Dedifferentiated amniotic fluid mesenchymal stem cell (primary cell): ENCODE measurements around the gene TMEM204.

ENCODE experiments used
- DNase-seq: peaks from one replicate; pipeline ENCODE4 v3.0.0-alpha.2; 2016; ENCODE audit errors: extremely low spot score

The TMEM204 gene

DNA sequence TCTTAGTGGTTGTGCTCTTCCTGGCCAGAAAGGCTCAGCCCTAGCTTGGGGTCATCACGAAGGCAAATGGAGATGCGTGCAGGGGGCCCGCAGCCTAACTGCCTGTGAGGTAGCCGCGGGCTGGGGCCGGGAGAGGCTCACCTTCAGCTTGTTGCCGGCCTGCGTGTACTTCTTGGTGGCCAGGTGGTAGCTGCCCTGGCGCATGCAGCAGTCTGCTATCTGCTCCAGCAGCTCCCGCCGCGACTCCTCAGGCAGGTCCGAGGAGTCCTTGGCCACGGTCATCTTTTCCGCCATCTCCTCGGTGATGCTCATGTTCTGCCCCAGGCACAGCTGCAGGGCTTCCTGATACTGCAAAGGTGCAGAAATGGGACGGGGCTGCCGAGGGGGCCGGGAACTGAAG is 13.0 kb upstream of the TMEM204 start:
- DNase-seq, result no peak

DNA sequence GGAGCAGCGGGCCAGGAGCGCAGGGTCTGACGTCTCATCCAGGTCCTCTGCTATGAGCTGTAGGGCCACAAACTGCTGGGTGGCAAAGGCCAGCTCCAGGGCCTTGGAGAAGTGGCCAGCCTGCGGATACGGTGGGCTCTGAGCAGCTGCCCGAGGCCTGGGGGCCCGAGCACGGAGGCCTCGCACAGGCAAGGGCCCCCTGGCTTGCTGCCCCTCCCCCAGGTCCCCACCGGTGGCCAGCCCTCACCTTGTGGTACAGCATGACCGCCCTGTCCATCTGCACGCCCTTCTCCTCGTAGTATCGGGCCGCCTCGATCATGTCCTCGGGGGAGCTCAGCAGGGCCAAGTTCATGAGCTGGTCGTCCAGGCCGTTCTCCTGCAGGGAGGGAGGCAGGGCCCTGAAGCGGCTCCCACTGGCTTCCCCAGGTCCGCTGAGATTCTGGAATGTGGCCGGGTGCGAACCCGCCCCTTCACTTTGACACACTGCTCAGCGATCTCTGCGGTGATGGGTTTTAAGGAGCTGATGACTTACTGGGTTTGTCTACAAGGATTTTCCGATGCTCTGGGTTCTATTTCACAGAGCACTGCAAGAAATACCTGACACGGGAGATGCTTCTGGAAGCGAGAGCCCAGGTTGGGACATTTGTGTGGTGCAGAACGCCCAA is 9.8 kb upstream of the TMEM204 start:
- DNase-seq, result no peak

DNA sequence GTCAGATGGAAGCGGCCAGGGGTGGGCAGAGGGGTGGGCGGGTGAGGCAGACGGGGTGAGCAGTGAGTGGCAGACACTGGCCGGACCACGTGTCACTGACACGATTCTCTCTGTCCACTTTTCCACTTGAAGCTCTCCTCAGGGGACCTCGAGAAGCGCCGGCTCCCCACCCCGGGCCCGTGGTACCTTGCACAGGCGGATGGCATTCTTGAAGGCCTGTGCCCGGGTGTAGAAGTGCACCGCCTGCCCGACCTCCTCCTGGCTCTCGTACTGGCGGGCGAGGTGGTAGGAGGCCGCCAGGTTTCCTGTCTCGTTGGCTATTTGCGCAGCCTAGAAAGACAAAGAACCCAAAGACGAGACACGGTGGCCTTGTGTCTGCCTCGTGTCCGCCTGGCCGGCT is 9.1 kb upstream of the TMEM204 start:
- DNase-seq, result no peak

DNA sequence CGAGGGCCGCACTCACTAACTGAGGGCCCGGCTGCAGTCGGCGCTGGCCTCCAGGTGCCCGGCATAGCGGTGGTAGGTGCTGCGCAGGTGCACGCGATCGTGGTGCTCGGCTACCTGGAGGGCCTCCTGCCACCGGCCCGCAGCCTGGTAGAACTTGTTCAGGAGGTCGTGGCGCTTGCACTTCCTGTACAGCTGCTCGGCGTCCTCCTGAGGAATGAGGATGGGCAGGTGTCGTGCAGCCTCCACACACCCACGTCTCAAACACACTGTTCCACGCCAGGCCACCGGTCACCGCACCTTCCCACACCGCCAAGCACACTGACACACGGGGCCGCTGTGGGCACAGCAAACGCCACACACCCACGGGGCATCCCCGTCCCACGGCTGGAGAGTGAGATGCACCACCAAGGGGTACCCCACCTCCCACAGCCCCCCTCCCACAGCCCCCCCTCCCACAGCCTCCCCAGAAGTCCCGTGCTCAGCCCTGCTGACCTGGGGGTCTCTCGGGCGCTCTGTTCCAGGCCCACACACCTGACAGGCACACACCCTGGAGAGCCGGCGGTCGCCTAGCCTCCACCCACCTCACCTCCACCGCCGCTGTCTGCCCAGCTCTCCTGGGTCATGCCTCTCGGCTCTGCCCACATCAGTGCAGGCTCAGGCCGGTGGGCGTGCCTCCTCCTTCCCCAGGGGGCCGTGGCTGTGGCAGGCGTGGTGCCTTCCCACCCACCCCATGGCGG is 7.4 kb upstream of the TMEM204 start:
- DNase-seq, result no peak

DNA sequence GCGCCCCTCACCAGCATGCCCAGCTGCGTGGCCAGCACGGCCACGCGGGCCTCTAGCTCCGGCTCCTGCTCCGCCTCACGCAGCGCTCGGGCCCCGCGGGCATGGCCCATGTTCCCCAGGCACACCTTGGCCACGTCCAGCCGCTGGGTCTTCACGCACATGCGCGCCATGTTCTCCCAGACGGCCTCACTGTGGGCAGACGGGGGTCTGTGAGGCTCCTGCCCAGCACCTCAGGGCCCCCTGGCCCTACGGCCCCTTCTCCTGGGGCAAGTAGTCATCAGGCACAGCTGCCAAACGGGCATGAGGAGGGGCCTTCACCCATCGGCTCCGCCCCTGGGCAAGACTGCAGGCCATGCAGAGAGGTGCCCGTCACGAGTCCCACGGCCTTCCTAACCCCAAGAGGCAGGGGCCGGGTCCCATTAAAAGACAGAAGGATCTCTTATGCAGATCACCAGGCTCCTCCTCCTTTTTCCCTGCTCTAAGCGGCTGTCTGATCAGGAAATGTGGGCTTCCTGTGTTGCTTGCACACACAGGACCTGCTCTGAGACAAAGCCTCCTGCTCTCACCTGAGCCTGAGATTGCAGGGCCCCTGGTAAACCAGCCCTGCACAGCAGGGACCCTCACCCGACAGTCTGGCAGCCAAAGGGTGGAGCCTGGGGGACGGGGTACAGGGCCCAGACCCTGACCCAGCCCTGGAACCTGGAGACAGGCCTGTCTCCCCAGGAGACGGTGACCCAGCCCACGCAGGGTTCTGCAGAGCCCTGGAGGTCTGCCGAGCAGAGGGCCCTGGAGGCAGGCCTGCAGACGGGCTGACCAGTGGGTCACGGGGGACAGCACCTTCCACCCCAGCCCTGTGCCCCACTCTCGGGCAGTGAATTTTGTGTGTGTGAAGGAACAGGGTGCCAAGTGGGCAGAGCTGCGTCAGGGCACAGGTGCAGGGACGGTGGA is 6.6 kb upstream of the TMEM204 start:
- no peak for DNase-seq

DNA sequence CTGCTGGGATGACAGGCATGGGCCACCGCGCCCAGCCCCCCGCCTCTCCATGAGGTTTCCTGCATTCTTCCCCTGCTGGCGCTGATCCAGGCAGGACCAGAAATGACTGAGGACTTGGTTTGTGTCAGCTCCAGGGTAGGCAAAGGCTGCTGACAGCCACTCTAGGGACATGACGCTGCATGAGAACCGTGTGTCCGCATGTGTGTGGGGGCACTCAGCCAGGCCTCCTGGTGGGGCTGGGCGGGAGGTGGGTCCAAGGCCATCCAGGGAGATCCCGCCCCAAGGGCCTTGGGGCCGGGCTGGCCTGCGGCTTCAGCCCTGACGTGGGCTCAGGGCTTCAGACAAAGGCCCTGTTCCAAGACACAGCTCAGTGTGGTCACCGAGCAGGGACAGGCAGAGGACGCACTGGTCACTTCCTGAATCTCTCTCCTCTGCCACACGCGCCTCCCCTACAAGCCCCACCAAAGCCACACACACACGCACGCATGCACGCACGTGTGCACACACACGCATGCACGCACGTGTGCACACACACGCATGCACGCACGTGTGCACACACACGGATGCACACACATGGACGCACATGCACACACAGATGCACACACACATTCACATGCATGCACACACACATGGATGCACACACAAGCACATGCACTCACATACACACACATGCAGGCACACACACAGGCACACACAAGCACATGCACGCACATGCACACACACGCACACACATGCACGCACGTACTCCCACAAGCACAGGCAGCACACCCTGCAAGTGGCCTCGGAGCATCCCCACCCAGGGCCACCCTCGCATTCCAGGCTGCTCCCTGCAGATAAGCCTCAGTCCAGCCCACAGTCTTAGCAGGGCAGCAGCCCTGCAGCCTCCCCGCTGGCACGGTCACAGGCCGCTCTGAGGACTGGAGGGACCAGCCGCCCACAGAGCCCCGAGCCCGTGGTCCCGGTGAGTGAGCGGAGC is 5.3 kb upstream of the TMEM204 start:
- DNase-seq, result no peak

DNA sequence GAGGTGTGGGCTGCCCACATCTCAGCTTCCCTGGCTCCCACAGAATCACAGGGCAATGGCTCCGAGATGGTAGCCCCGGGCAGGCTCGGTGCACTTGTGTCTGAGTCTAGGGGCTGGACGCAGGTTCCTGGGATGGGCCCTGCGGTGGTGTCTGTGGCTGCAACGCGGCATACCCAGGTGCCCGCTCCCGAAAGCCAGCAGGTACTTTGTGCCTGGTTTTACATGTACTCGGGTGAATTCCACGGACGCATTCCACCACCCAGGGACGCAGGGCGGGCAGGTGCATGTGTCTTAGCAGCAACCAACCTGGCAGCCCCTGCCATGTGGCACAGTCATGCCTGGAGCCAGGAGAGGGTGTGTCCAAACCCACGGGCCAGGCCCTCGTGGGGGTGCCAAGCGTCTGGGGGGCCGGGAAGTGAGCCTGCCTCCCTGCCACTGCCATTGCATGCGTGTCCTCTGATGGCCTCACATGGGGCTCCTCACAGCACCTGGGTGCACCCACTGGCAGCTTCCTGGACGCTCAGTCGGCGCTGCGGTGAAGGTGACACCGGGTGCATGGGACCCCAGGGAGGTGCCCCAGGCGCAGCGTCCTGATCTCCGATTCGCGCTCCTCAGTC is 4.4 kb upstream of the TMEM204 start:
- DNase-seq, result no peak

DNA sequence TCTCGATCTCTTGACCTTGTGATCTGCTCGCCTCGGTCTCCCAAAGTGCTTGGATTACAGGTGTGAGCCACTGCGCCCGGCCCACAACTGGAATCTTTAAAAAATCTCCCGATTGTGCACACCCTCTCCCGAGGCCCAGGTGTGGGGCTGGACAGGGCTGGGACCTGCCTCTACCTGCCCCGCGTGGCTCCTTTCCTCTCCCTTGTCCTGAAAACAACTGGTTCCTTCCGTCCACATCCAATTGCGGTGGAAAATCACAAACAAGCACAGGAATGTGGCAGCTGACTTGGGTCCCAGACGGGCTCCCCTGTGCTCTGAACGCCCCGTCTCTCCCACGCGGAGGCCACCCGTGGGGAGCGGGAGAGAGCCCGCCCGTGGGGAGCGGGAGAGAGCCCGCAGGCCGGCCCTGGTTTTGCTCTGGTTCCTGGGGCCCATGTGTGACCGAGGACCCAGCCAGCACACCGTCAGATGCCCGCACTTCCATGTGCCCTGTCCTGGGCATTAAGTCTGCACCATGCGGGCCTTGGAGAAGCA is 3.0 kb upstream of the TMEM204 start:
- DNase-seq, result no peak

DNA sequence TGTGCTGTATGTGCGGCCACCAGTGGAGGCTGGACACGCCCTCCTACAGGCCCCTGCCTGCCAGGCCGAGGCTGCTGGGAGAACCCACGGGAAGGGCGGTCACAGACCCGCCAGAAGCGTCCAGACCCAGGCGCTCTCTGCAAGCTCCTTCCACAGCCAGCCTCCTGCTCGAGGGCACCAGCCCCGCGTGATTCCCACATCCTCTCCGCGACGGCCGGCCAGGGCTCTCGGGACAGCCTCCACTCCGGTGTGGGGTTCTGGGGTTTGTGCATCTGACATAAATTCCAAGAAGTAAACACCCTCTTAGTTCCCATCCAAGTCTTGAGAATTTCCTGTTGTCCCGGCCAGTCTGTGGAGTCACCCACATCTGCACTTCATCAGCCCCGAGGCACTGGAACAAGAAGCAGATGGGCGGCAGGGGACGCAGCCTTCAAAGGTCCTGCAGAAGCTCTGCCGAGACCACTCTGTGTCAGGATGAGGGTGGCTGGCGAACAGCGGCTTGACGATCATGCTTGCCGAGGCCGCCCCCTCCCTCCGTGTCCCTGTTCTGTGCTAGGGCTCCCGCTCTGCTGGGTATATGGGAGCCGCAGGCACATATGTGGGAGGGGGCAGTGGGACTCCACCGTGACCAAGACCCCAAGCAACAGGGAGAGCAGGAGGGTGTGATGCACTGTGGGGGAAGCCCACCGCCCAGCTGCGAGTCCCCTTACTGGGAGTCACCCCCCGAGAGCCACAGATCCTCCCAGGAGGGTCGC is 2.4 kb upstream of the TMEM204 start:
- DNase-seq, result peak; percentile 70

DNA sequence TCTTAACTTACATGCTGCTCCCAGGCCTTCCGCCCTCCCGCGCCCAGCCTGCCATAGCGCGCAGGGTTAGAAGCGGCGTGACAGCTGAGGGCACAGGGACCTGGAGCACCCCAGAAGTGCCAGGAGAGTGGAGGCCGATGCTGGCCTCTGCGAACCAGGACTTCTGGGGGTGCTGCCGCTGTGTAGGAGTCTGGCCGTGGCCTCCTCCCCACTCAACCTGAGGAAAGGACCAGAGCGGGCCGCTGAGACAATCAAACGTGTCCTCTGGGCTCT is 1.9 kb upstream of the TMEM204 start:
- DNase-seq, result no peak

DNA sequence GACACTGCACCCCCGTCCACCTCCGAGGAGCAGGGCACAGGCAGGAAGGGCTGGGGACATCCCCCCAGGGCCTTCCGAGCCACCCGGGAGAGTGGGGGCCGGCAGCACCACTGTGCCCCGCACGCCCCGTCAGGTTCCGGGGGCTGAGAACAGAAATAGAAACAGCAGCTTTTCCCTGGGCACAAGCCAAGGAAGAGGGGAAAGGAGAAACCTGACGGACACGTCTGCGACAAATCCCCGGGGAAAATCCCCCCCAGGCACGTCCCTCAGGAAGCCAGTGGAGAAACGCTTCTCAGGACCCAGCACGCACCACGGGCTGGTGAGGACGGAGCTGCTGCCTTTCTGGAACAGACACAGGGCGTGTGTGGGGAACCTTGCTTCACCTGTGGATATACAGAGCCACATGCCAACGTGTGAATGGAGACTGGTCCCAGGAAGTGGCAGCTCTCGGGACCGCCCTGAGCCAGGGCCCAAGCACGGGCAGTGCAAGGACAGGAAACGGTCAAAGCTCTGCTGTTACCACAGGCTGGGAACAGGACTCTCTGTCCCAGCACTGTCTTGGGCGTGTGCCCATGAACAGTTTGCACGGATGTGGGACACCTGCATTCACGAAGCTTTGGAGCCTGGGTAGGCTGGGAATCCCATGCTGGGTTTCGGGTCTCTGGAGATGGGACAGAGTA is 1.2 kb upstream of the TMEM204 start:
- DNase-seq, result no peak

DNA sequence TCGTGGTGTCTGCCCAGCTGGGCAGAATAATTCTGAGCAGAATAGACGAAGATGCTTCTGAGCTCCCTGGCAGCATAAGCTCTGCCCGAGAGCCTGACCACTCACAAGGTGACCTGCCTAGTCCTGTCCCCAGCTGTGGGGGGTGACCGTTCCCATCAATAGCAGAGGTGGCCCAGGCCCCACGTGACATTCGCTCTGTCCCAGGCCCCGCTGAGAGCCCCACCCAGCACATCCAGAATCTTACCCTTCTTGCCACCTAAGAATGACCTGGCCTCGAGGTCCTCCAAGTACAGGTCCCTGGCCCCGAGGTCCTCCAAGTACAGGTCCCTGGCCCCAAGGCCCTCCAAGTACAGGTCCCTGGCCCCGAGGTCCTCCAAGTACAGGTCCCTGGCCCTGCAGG is 695 bp upstream of the TMEM204 start:
- no peak for DNase-seq

DNA sequence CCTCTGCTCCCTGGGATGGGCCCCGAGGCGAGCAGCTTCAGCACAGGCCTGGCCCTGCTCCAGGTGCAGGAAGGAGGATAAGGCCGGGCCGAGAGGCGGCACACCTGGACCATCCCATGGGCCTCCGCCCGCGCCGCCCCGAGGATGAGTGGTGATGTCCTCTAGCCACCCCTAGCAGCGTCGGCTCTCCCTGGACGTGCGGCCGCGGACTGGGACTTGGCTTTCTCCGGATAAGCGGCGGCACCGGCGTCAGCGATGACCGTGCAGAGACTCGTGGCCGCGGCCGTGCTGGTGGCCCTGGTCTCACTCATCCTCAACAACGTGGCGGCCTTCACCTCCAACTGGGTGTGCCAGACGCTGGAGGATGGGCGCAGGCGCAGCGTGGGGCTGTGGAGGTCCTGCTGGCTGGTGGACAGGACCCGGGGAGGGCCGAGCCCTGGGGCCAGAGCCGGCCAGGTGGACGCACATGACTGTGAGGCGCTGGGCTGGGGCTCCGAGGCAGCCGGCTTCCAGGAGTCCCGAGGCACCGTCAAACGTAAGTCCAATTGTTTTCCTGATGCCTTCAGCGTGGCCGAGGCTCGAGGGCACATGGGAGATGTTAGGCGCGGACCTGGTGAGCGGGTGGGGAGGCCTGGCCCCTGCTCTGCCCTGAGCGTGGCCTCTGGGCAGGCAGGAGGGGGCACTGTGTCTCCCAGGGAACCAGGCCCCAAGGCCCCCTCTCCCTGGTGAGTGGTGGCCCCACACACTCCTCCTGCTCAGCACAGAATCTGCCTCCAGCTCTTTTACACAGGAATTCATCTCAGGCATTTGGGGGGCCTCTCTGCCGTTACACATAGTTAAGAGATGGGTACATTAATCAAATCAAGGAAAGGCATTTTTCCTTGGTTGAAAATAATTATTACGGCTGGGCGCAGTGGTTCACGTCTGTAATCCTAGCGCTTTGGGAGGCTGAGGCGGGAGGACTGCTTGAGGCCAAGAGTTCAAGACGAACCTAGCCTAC is 855 bp downstream of the TMEM204 start:
- DNase-seq, result no peak

DNA sequence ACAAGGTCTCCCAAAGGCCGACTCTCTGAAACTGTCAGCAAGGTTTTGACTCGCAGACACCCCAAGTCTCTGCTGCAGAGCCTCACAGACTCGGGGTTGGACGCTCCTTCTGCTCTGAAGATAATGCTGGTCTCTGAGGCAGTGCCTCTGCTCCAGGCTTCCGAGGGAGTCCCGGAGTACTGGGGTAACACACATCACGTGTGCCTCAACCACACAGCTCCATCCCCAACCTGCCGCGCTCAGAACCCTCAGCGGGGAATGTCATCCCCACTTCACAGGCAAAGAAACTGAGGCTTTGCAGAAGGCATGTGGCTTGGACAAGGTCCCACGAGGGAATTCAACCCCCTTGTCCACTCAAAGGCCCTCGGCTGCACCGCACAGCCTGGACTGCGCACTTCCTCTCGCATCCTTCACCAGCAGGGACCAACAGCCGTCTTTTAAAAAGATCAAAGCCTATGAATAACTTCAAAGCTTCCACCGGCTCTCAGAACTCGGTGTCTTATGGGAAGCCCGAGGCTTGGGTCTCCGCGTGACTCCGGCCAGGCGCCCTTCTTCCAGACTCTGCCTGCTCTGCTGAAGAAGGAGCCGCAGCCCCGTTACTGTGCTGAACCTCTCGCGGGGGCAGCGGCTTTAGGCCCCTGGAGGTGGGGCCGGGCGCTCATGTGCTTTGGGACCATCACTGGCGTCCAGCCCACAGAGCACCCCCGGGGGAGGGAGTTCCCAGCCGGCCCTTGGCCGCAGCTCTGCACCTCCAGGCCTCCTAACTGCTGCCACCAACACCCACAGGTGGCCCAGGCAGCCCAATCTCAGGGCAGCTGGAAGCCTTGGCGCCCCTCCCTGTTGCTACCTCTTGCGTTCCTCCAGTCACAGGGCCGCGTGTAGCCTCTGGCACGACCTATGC is 2.2 kb downstream of the TMEM204 start:
- no peak for DNase-seq

DNA sequence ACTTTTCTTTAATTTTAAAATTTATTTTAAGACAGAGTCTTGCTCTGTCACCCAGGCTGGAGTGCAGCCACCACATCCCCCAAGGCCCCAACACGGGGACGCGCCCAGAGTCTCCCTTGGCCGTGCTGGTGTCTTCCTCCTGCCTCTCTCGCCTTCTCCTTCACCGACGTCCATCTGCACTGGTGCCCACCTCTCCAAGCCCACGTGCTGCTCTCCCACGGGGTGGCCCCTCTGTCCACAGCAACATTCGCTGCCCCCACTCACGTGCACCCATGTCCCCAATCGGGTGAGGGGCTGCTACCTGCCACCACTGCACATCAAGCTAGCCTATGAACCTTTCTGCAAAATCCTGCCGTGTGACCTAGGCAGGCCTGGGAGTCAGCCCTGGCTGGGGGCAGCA is 3.1 kb downstream of the TMEM204 start:
- DNase-seq, result no peak

DNA sequence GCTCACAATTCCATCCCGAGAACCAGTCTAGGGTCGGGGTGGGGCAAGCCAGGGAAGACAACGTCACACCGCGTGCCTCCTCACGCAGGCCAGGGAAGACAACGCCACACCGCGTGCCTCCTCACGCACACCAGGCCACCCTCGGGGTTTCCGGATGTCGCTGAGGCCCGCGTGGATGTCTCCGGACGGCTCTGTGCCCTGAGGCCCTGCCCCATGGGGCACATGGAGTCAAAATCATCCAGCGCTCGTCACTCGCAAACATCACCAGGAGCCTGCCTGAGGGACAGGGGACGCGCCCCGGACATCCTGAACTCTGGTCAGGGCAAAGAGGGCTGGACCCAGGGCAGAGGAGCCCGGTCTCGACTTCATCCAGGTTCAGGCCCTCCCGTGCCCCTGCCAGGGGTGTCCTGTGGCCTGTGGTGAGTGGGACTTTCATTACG is 3.7 kb downstream of the TMEM204 start:
- no peak for DNase-seq

DNA sequence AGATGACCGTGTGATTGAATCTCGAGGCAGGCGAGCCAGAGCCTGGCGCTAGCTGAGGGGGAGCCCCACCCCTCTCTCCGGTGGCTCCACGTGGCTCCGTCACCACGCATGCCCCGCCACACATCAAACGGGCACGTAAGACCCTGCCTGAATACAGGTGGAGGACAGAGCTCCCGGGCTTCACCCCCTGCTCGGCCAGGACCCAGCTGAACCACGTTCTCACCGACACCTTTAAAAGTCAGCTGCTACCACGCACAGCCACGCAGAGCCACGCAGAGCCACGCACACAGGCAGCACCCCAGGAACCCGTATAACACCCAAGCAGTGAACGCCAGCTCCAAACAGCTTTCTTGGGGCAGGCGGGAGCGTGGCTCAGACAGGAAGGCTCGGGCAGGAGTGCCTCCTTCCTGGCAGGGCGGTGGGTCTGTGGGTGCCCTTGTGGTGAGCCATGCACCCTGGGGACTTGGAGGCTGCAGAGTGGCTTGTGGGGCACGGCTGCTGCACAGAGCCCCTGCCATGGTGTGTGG is 4.4 kb downstream of the TMEM204 start:
- DNase-seq, result no peak
